Immature natural killer cell (primary cell): ENCODE results near the gene GIMAP1. TPM values are rescaled to one million over a fixed set of nuclear protein-coding genes. Genes with fewer than 3 reads are reported as not detected.

Source experiments
- DNase-seq, 3 donors: peaks; one replicate each; pipeline ENCODE4 v3.0.0; 2022; ENCODE audit warnings: mixed read lengths in 1 of 3
- H3K27ac Mint-ChIP-seq, 6 donors: one replicate each; pipeline ENCODE4 v1.8.0; 2020; ENCODE audit warnings: mixed read lengths in 6 of 6, mild to moderate bottlenecking in 5 of 6, inconsistent platforms in 4 of 6, moderate library complexity in 3 of 6
- H3K27me3 Mint-ChIP-seq, 3 donors: one replicate each; pipeline ENCODE4 v1.8.0; 2020 to 2021; ENCODE audit warnings: low read depth in 3 of 3, mild to moderate bottlenecking in 3 of 3, mixed read lengths in 3 of 3, moderate library complexity in 3 of 3, inconsistent platforms in 1 of 3
- H3K36me3 Mint-ChIP-seq, 3 donors: one replicate each; pipeline ENCODE4 v1.8.0; 2020; ENCODE audit warnings: mixed read lengths in 3 of 3, inconsistent platforms in 2 of 3, mild to moderate bottlenecking in 2 of 3
- H3K4me1 Mint-ChIP-seq, 2 donors: one replicate each; pipeline ENCODE4 v1.8.0; 2020; ENCODE audit warnings: inconsistent platforms in 2 of 2, mild to moderate bottlenecking in 2 of 2, mixed read lengths in 2 of 2, moderate library complexity in 1 of 2
- H3K4me3 Mint-ChIP-seq, 5 donors: one replicate each; pipeline ENCODE4 v1.8.0; 2020; ENCODE audit warnings: mild to moderate bottlenecking in 5 of 5, mixed read lengths in 5 of 5, inconsistent platforms in 3 of 5, moderate library complexity in 3 of 5
- H3K9me3 Mint-ChIP-seq, 6 donors: one replicate each; pipeline ENCODE4 v1.8.0; 2020; ENCODE audit warnings: mild to moderate bottlenecking in 6 of 6, mixed read lengths in 6 of 6, inconsistent platforms in 4 of 6, moderate library complexity in 3 of 6
- polyA plus RNA-seq, 3 donors: library from polyadenylated mRNA; unstranded; fragments of 300-500 nt; fragmentation: Illumina TruSeq; gene quantifications; one replicate each; pipeline ENCODE4 v1.2.3, GENCODE V29; 2021

The GIMAP1 gene
- polyA plus RNA-seq, 3 donors from 2014 or later = 19.1 to 71.4 (median 25.7) TPM

GRCh38 chr7:150742286-150742968 lies 26.0 kb downstream of the GIMAP1 start:
- H3K36me3 Mint-ChIP-seq = peaks cover 60 to 84% (median 60%) of the 10 kb centered on the region in 3 donors
- peaks cover 85 to 86% of the 10 kb centered on the region in 2 donors for H3K4me1 Mint-ChIP-seq
- DNase-seq = no peak
- H3K27ac Mint-ChIP-seq = peak overlapping the region; percentile 85 to 97 (median 93)
- peaks cover 0 to 7% (median 0%) of the 10 kb centered on the region in 3 donors for H3K27me3 Mint-ChIP-seq
- H3K9me3 Mint-ChIP-seq = no peaks in the 10 kb centered on the region
- peak overlapping the region; percentile 65 to 99 (median 97) for H3K4me3 Mint-ChIP-seq

DNA sequence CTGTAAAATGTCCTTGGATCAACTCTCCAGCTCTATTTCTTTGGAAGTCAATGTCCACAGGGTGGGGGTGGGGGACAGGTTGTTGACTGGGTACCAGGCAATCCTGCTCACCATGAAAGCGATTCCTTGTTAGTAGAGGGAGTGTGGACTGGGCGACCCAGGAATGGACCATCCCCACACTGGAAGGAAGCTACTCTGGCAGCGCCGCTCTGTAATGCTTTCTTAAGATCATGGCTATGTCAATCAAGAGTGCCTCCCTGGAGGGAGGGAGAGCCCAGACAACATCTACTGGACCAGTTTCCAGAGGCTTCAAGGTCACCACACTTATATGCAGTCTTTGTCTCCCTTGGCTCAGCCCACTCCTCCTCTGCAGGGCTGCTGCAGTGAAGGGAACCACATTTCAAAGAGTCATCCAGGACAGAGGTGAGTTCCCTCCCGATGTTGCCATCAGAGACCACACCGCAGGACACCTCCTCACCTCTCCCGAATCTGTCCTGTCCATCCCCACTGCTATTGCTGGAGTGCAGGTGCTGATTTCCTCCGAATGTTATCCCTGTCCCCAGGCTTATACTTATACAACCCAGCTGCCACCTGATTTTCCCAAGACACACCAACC lies 27.7 kb downstream of the GIMAP1 start:
- H3K27me3 Mint-ChIP-seq = peaks cover 0 to 6% (median 0%) of the 10 kb centered on the region in 3 donors
- peaks cover 51 to 73% (median 55%) of the 10 kb centered on the region in 3 donors for H3K36me3 Mint-ChIP-seq
- H3K4me1 Mint-ChIP-seq = peaks cover 97 to 100% of the 10 kb centered on the region in 2 donors
- DNase-seq = no peak
- peak overlapping the region; percentile 85 to 97 (median 93) for H3K27ac Mint-ChIP-seq
- peak overlapping the region; percentile 38 to 98 (median 70) for H3K4me3 Mint-ChIP-seq
- no peaks in the 10 kb centered on the region for H3K9me3 Mint-ChIP-seq

DNA sequence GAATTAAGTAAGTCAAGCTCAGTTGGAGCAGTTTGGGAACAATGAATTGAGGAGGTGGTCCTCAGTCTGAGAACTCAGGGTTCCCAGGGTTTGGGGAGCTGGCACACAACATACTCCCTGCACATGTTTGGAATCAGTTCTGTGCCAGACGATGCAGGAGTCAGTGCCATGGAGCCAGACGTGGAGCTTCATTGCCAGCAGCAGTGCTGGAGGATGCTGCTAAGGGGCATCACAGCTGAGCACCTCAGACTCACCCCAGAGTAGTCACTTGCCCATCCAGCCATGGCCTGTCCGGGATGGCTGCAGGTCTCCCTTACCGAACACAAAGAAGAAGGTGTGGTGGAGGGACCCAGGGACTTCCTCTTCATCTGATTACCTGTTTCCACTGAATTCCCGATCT lies 28.7 kb downstream of the GIMAP1 start:
- Mint-ChIP-seq H3K4me3 (peak overlapping the region in 4 of 5 donors; percentile 51 to 70 (median 56)), H3K27ac (peak overlapping the region; percentile 85 to 97 (median 93)), H3K4me1 (peaks cover 98 to 100% of the 10 kb centered on the region in 2 donors), H3K36me3 (peaks cover 44 to 64% (median 48%) of the 10 kb centered on the region in 3 donors), H3K27me3 (peaks cover 0 to 6% (median 0%) of the 10 kb centered on the region in 3 donors), H3K9me3 (no peaks in the 10 kb centered on the region)
- no peak for DNase-seq

DNA sequence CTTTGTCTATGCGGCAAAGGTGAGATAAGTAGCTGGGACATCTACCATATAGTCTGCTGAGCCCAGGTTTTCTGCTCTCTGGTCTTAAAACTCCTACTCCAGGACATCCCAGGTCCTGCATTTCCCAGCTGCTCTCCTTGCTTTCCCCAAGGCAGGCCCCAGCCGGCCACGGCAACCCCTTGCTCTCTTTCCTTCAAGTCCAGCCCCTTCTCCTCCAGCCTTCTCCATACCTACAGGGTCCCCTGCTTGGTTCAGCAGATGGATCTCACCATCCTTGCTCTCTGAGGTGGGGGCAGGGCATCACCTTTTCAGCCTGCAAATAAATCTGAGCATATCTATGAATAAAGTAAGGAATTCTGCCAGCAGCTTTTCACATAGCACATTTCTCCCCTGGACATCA lies 29.5 kb downstream of the GIMAP1 start:
- no peaks in the 10 kb centered on the region for H3K9me3 Mint-ChIP-seq
- DNase-seq = no peak
- peaks cover 36 to 57% (median 40%) of the 10 kb centered on the region in 3 donors for H3K36me3 Mint-ChIP-seq
- H3K27me3 Mint-ChIP-seq = peaks cover 0 to 10% (median 0%) of the 10 kb centered on the region in 3 donors
- H3K27ac Mint-ChIP-seq = peak overlapping the region; percentile 85 to 97 (median 93)
- peak overlapping the region in 4 of 5 donors; percentile 10 to 51 (median 14) for H3K4me3 Mint-ChIP-seq
- peaks cover 98 to 100% of the 10 kb centered on the region in 2 donors for H3K4me1 Mint-ChIP-seq

GRCh38 chr7:150746921-150747320 lies 30.5 kb downstream of the GIMAP1 start:
- no peak for DNase-seq
- Mint-ChIP-seq H3K27ac (peak overlapping the region; percentile 80 to 91 (median 86)), H3K9me3 (no peaks in the 10 kb centered on the region), H3K4me3 (peak overlapping the region in 3 of 5 donors; percentile 11 to 42 (median 29)), H3K36me3 (peaks cover 26 to 46% (median 30%) of the 10 kb centered on the region in 3 donors), H3K27me3 (peaks cover 0 to 10% (median 0%) of the 10 kb centered on the region in 3 donors), H3K4me1 (peaks cover 91 to 100% of the 10 kb centered on the region in 2 donors)

DNA sequence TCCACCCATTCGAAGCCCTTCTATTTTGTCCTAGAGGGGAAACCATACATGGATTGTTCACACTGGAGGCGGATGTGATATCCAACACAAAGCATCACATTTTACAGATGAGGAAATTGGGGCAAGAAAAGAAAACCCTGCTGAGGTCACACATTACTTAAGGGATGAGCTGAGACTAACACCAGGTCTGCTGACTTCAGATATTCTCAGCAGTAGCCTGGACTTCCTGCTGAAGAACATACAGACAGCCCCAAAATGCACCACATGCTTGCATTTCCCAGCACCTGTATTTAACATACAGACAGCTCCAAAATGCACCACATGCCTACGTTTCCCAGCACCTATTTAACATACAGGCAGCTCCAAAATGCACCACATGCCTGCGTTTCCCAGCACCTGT lies 32.0 kb downstream of the GIMAP1 start:
- peak in 1 of 3 donors; percentile 19 for DNase-seq
- Mint-ChIP-seq H3K9me3 (no peaks in the 10 kb centered on the region), H3K27ac (peak overlapping the region; percentile 80 to 91 (median 90)), H3K27me3 (peaks cover 0 to 10% (median 4%) of the 10 kb centered on the region in 3 donors), H3K4me1 (peaks cover 88 to 96% of the 10 kb centered on the region in 2 donors), H3K4me3 (peak overlapping the region; percentile 8 to 61 (median 31)), H3K36me3 (peaks cover 12 to 32% (median 17%) of the 10 kb centered on the region in 3 donors)

- Mint-ChIP-seq H3K4me1 (peaks cover 87 to 96% of the 10 kb centered on the region in 2 donors), H3K27ac (peak overlapping the region in 3 of 6 donors; percentile 28 to 53 (median 48)), H3K36me3 (peaks cover 0 to 2% (median 0%) of the 10 kb centered on the region in 3 donors), H3K4me3 (peak overlapping the region in 1 of 5 donors; percentile 35), H3K27me3 (peaks cover 6 to 15% (median 15%) of the 10 kb centered on the region in 3 donors), H3K9me3 (no peaks in the 10 kb centered on the region)
- DNase-seq = no peak
These were observed 35.3 kb downstream of the GIMAP1 start for GRCh38 chr7:150751702-150752101.

DNA sequence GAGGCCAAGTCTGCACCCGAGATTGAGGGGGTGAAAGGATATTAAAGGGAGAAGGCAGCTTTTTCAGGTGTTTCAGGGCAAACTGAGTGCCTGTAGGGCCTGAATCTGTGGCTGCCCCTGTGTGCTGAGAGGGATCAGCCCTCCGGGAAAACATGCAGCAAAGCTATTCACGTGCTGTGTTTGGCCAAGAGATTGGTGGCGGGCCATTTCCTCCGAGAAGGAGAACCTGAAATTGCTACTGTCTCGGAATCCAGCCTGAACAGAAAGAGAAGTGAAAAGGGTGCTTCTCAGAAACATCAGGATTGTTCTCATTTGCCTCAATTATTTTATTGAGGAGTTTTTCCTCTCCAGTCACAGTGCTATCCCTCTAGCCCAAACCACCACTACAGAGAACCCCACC lies 36.8 kb downstream of the GIMAP1 start:
- Mint-ChIP-seq H3K36me3 (no peaks in the 10 kb centered on the region), H3K9me3 (no peaks in the 10 kb centered on the region), H3K4me1 (peaks cover 75 to 87% of the 10 kb centered on the region in 2 donors), H3K27me3 (peaks cover 6 to 15% (median 11%) of the 10 kb centered on the region in 3 donors), H3K4me3 (peak overlapping the region in 2 of 5 donors; percentile 17 to 52), H3K27ac (peak overlapping the region; percentile 30 to 97 (median 92))
- no peak for DNase-seq

DNA sequence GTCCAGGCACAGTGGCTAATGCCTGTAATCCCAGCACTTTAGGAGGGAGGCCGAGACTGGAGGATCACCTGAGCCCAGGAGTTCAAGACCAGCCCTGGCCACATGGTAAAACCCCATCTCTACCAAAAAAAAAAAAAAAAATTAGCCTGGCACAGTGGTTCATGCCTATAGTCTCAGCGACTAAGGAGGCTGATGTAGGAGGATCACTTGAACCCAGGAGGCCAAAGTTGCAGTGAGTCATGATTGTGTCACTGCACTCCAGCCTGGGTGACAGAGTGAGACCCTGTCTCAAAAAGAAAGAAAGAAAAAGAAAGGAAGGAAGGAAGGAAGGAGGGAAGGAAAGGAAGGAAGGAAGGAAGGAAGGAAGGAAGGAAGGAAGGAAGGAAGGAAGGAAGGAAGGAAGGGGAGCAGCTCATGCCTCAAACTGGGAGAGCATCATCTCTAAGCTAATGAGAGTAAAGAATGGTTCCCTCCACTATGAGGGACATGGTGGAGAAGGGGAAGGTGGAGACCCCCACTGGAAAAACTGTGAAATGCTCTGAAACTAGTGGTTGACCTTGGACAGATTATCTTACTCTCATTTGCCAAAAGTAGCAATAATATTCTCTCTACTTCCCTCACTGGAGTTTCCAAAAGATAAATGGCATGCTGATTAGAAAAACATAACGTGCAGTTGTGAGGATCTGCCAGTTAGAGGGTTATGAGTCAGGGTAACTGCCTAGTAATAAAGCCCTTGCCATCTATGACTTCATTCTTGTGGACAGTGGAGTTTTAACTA lies 37.6 kb downstream of the GIMAP1 start:
- DNase-seq = no peak
- H3K27ac Mint-ChIP-seq = peak overlapping the region; percentile 89 to 97 (median 94)
- peak overlapping the region; percentile 34 to 75 (median 62) for H3K4me3 Mint-ChIP-seq
- no peaks in the 10 kb centered on the region for H3K36me3 Mint-ChIP-seq
- no peaks in the 10 kb centered on the region for H3K9me3 Mint-ChIP-seq
- peaks cover 6 to 15% (median 11%) of the 10 kb centered on the region in 3 donors for H3K27me3 Mint-ChIP-seq
- peaks cover 67 to 79% of the 10 kb centered on the region in 2 donors for H3K4me1 Mint-ChIP-seq

GRCh38 chr7:150754951-150755350 lies 38.5 kb downstream of the GIMAP1 start:
- Mint-ChIP-seq H3K27ac (peak overlapping the region; percentile 94 to 99 (median 97)), H3K27me3 (peaks cover 6 to 15% (median 11%) of the 10 kb centered on the region in 3 donors), H3K4me3 (peak overlapping the region; percentile 68 to 90 (median 73)), H3K9me3 (no peaks in the 10 kb centered on the region), H3K4me1 (peaks cover 58 to 70% of the 10 kb centered on the region in 2 donors), H3K36me3 (peaks cover 0 to 2% (median 0%) of the 10 kb centered on the region in 3 donors)
- DNase-seq = no peak

- peaks cover 6 to 15% (median 9%) of the 10 kb centered on the region in 3 donors for H3K27me3 Mint-ChIP-seq
- no peaks in the 10 kb centered on the region for H3K9me3 Mint-ChIP-seq
- peaks cover 52 to 63% of the 10 kb centered on the region in 2 donors for H3K4me1 Mint-ChIP-seq
These were observed 39.2 kb downstream of the GIMAP1 start for GRCh38 chr7:150755473-150756099.

DNA sequence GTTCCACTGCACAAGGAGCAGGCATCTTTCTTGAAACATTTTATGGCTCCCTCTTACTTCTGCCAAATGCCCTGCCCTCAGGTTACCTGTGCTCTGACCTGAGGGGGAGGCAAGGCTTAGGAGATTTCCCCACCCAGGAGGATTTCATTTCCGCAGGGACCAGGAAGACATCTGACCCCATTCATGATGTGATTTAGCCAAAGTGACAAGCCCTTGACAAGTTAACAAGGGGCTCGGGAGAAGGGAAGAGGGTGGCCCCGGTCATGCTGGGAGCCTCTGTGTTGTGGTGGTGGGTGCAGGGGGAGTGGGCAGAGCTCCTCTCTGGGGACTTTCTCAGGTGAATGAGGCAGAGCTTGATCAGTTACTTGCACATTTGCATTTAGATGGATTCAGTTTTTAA lies 39.8 kb downstream of the GIMAP1 start:
- Mint-ChIP-seq H3K4me3 (peak overlapping the region; percentile 68 to 90 (median 73)), H3K27ac (peak overlapping the region; percentile 94 to 99 (median 97)), H3K9me3 (peaks cover 0 to under 1% (median under 1%) of the 10 kb centered on the region in 6 donors), H3K36me3 (peaks cover 0 to 2% (median under 1%) of the 10 kb centered on the region in 3 donors), H3K4me1 (peaks cover 49 to 57% of the 10 kb centered on the region in 2 donors), H3K27me3 (peaks cover 6 to 15% (median 7%) of the 10 kb centered on the region in 3 donors)
- DNase-seq = no peak

More at GRCh38 chr7:150755473-150756099, 39.2 kb downstream of the GIMAP1 start:
- H3K36me3 Mint-ChIP-seq = peaks cover 0 to 2% (median 0%) of the 10 kb centered on the region in 3 donors
- peak overlapping the region; percentile 68 to 90 (median 73) for H3K4me3 Mint-ChIP-seq
- H3K27ac Mint-ChIP-seq = peak overlapping the region; percentile 94 to 99 (median 97)
- peak; percentile 73 to 79 (median 74) for DNase-seq
